ENCODE data around the gene LRRC4C.

GRCh38 chr11:40827116-40827515 lies 632.3 kb downstream of the LRRC4C start:
- TF ChIP-seq CTCF (IDR thresholded peaks at IDR 0.05; ENCODE audit: borderline replicate concordance, extremely low read depth, low read length, poor library complexity, severe bottlenecking), result no peak
- TF ChIP-seq EZH2 (IDR thresholded peaks at IDR 0.05; ENCODE audit: borderline replicate concordance, low read depth, low read length, severe bottlenecking), result no peak
